ENCODE data around the gene LTO1.

- TF ChIP-seq CTCF (IDR thresholded peaks at IDR 0.05): no peak
- no peak for TF ChIP-seq POLR2AphosphoS5 (IDR thresholded peaks at IDR 0.05)
Measured at GRCh38 chr11:69685348-69685747, 10.2 kb upstream of the LTO1 start.
